ENCODE results near the gene XRCC5. TPM values are rescaled to one million over a fixed set of nuclear protein-coding genes. Genes with fewer than 3 reads are reported as not detected.

XRCC5 gene
- polyA plus RNA-seq, 1 donor (not counting 4 experiments of a cell fraction or from before 2014, with no cell fraction given) = 521 TPM

- H3K4me3 ChIP-seq (ENCODE audit: control insufficient read depth in 2 of 3, extremely low read depth in 1 of 3, insufficient read depth in 2 of 3, low read depth in 1 of 3, low read length in 3 of 3) = peak within 1 kb of the TSS; percentile 58 to 82 (median 82)
- DNase-seq (ENCODE audit: low read depth, low spot score) = no peak
- peak within 1 kb of the TSS; percentile 96 for H3K4me2 ChIP-seq (ENCODE audit: control insufficient read depth, extremely low read depth, insufficient read depth, low read depth, low read length)
- H2AFZ ChIP-seq (ENCODE audit: control insufficient read depth, low read length) = peak within 1 kb of the TSS; percentile 97
- H3K9me1 ChIP-seq (ENCODE audit: control insufficient read depth, extremely low read depth, insufficient read depth, low read length) = no peaks in the 10 kb centered on the region
- no peak for TF ChIP-seq CTCF (optimal IDR thresholded peaks at IDR 0.05 in 1 of 3, IDR thresholded peaks at IDR 0.05 in 1 of 3, conservative IDR thresholded peaks at IDR 0.05 in 1 of 3; ENCODE audit: extremely low read depth in 1 of 3, insufficient read depth in 2 of 3, low read length in 3 of 3)
- TF ChIP-seq EZH2 (IDR thresholded peaks at IDR 0.05; ENCODE audit: low read length) = no peak
- H3K27me3 ChIP-seq (ENCODE audit: control insufficient read depth, extremely low read depth, insufficient read depth, low read length) = peaks cover 4% of the 10 kb centered on the region
- dilution Hi-C loops (cut with MboI; ENCODE audit: extremely low pct_ligation_motif_present, low sequenced_read_pairs) = no loop called here
- H3K36me3 ChIP-seq (ENCODE audit: control insufficient read depth in 2 of 2, extremely low read depth in 1 of 2, insufficient read depth in 2 of 2, low read length in 2 of 2) = no peaks in the 10 kb centered on the region
- no peaks in the 10 kb centered on the region for H3K79me2 ChIP-seq (ENCODE audit: control insufficient read depth, insufficient read depth, low read length)
- FAIRE-seq = no peak
- no peaks in the 10 kb centered on the region for H3K9me3 ChIP-seq (ENCODE audit: control insufficient read depth, low read depth, low read length)
- H3K9ac ChIP-seq (ENCODE audit: control insufficient read depth, extremely low read depth, insufficient read depth, low read length) = peak within 1 kb of the TSS; percentile 67
- no peaks in the 10 kb centered on the region for H4K20me1 ChIP-seq (ENCODE audit: control insufficient read depth, extremely low read depth, insufficient read depth, low read length)
- no peaks in the 10 kb centered on the region for H3K4me1 ChIP-seq (ENCODE audit: control insufficient read depth, extremely low read depth, insufficient read depth, low read length)
- no peak within 1 kb of the TSS for H3K27ac ChIP-seq (ENCODE audit: control insufficient read depth, insufficient read depth, low read length)
Observed at GRCh38 chr2:216081487-216082116, 27.5 kb upstream of the XRCC5 start, which contains the start of the genes PECR and TMEM169. Gene PECR (minus strand): TSS chr2:216081809. CDS start chr2:216081741, 68 bp downstream. Gene TMEM169 (plus strand): TSS chr2:216081919. CDS start chr2:216095964, 14,045 bp downstream.

GRCh38 chr2:216082117-216082711 is 26.9 kb upstream of the XRCC5 start:
- H3K4me3 ChIP-seq (ENCODE audit: control insufficient read depth in 2 of 3, extremely low read depth in 1 of 3, insufficient read depth in 2 of 3, low read depth in 1 of 3, low read length in 3 of 3) = peak overlapping the region; percentile 58 to 82 (median 82)
- dilution Hi-C loops (cut with MboI; ENCODE audit: extremely low pct_ligation_motif_present, low sequenced_read_pairs) = no loop called here
- no peaks in the 10 kb centered on the region for H3K9me3 ChIP-seq (ENCODE audit: control insufficient read depth, low read depth, low read length)
- peak overlapping the region; percentile 50 for H2AFZ ChIP-seq (ENCODE audit: control insufficient read depth, low read length)
- H3K4me2 ChIP-seq (ENCODE audit: control insufficient read depth, extremely low read depth, insufficient read depth, low read depth, low read length) = peak overlapping the region; percentile 96
- no peaks in the 10 kb centered on the region for H3K36me3 ChIP-seq (ENCODE audit: control insufficient read depth in 2 of 2, extremely low read depth in 1 of 2, insufficient read depth in 2 of 2, low read length in 2 of 2)
- H3K27me3 ChIP-seq (ENCODE audit: control insufficient read depth, extremely low read depth, insufficient read depth, low read length) = peaks cover 4% of the 10 kb centered on the region
- TF ChIP-seq CTCF (optimal IDR thresholded peaks at IDR 0.05 in 1 of 3, IDR thresholded peaks at IDR 0.05 in 1 of 3, conservative IDR thresholded peaks at IDR 0.05 in 1 of 3; ENCODE audit: extremely low read depth in 1 of 3, insufficient read depth in 2 of 3, low read length in 3 of 3) (no peak), EZH2 (IDR thresholded peaks at IDR 0.05; ENCODE audit: low read length) (peak; percentile 43)
- no peaks in the 10 kb centered on the region for H4K20me1 ChIP-seq (ENCODE audit: control insufficient read depth, extremely low read depth, insufficient read depth, low read length)
- FAIRE-seq (no peak), DNase-seq (ENCODE audit: low read depth, low spot score) (no peak)
- H3K27ac ChIP-seq (ENCODE audit: control insufficient read depth, insufficient read depth, low read length) = no peak overlapping the region
- no peaks in the 10 kb centered on the region for H3K9me1 ChIP-seq (ENCODE audit: control insufficient read depth, extremely low read depth, insufficient read depth, low read length)
- H3K9ac ChIP-seq (ENCODE audit: control insufficient read depth, extremely low read depth, insufficient read depth, low read length) = peak overlapping the region; percentile 67
- no peaks in the 10 kb centered on the region for H3K4me1 ChIP-seq (ENCODE audit: control insufficient read depth, extremely low read depth, insufficient read depth, low read length)
- no peaks in the 10 kb centered on the region for H3K79me2 ChIP-seq (ENCODE audit: control insufficient read depth, insufficient read depth, low read length)
